AG09309 (cell line): ENCODE data around the gene APOL2.

Source experiments
- DNase-seq: peaks from one replicate; pipeline ENCODE4 v3.0.0-alpha.2; 2010; ENCODE audit warnings: low read depth
- H3K4me3 ChIP-seq: 2 replicates; pipeline ENCODE4 v1.5.1; 2011; ENCODE audit warnings: mild to moderate bottlenecking, low read depth, low read length, moderate library complexity; ENCODE audit not compliant: control insufficient read depth
- TF ChIP-seq, protein P1 (sequence below): IDR thresholded peaks from 2 replicates; pipeline ENCODE4 v1.5.1; 2011; ENCODE audit warnings: mild to moderate bottlenecking, low read depth, low read length, inconsistent platforms; ENCODE audit not compliant: insufficient read depth, control insufficient read depth; ENCODE audit errors: missing control alignments

Gene APOL2

DNA sequence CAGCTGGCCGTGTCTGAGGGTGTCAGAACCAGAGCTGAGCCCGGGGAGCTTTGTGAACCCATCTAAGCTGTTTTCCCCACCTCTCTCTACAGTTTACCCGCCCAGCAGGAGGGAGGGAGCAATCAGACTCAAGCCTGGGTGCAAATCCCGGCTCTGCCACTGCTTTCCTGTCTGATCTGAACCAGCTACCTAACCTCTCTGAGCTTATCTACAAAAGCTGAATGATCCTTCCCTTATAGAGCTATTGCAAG lies 252 bp downstream of the APOL2 start:
- TF ChIP-seq, protein P1, sequence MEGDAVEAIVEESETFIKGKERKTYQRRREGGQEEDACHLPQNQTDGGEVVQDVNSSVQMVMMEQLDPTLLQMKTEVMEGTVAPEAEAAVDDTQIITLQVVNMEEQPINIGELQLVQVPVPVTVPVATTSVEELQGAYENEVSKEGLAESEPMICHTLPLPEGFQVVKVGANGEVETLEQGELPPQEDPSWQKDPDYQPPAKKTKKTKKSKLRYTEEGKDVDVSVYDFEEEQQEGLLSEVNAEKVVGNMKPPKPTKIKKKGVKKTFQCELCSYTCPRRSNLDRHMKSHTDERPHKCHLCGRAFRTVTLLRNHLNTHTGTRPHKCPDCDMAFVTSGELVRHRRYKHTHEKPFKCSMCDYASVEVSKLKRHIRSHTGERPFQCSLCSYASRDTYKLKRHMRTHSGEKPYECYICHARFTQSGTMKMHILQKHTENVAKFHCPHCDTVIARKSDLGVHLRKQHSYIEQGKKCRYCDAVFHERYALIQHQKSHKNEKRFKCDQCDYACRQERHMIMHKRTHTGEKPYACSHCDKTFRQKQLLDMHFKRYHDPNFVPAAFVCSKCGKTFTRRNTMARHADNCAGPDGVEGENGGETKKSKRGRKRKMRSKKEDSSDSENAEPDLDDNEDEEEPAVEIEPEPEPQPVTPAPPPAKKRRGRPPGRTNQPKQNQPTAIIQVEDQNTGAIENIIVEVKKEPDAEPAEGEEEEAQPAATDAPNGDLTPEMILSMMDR = no peak
- DNase-seq = no peak
- peak overlapping the region; percentile 76 for H3K4me3 ChIP-seq

GRCh38 chr22:36238373-36239149 lies 766 bp downstream of the APOL2 start:
- peak overlapping the region; percentile 76 for H3K4me3 ChIP-seq
- TF ChIP-seq, protein P1 = no peak
- DNase-seq = no peak

DNA sequence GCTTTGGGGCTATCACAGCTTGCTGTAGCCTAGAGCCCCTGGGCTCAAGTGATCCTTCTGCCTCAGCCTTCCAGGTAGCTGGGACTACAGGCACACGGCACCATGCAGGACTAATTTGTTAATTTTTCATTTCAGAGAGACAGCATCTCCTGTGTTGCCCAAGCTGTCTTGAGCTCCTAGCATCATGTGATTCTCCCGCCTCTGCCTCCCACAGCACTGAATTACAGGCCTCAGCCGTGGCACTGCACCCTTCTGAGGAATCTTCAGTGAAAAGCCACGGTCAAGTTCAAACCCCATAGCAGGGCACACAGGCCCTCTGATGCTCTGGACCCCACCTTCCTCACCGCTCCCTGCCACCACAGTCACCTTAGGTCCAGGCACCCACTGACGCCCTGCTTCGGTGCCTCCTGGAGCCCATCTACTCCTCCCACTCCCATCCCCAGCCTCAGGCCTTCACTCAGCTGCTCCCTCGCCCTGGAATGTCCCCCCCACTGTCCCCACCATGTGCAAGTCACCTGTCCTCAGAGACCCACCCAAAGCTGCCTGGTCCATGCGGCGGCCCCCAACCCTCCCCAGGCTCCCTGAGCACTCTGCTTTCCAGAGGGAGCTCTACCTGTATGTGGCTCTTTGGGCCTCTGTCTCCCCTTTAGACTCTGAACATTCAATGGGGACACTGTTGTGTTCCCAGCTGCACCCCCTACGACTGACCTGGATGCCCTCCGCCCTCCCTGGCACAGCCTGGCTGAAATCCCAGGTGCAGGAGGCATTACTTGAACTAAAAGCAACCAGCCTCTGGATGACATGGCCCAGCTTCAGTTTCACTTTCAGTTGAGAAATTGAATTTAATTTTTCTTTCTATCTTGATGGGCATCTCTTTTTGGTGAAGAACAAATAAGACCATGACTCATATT lies 1.6 kb downstream of the APOL2 start:
- TF ChIP-seq, protein P1 = no peak
- peak overlapping the region; percentile 76 for H3K4me3 ChIP-seq
- DNase-seq = no peak

- TF ChIP-seq, protein P1 = no peak
- no peak for DNase-seq
- H3K4me3 ChIP-seq = no peak overlapping the region
Measured at GRCh38 chr22:36236388-36237319, 2.7 kb downstream of the APOL2 start.

DNA sequence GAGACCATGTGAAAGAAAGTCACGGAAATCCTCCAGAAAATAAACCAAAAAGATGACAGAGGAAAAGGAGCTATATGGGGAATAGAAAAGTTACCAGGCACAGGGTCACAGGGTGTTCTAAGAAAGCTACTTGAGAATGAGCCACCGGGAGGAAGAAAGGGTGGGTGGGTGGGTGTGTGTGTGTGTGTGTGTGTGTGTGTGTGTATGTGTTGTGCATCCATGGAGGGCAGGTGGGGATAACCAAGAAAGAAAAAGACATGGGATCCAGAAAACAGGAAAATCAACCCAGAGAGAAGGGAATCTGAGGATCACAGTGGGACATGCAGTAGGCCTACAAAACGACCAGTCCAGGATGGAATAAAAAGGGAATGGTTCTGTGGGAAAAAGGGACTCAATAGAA lies 3.7 kb downstream of the APOL2 start:
- H3K4me3 ChIP-seq = no peak overlapping the region
- no peak for DNase-seq
- TF ChIP-seq, protein P1 = no peak

- DNase-seq = no peak
- TF ChIP-seq, protein P1 = no peak
- H3K4me3 ChIP-seq = no peak overlapping the region
Measured at GRCh38 chr22:36234919-36235318, 4.4 kb downstream of the APOL2 start.
